ENCODE results near the gene TIMM29. TPM values are rescaled to one million over a fixed set of nuclear protein-coding genes. Genes with fewer than 3 reads are reported as not detected.

TIMM29 gene
- total RNA-seq, 1 experiment from 2014 or later: 34.7 TPM

Other genes with a start within 250 kb of the TIMM29 start
- 37.8 and 41.4 TPM in 2 replicates for gene QTRT1, start 227.4 kb upstream of the TIMM29 start, total RNA-seq (2014; rRNA removed)
- gene DNM2, start 210.7 kb upstream of the TIMM29 start, total RNA-seq (2014; rRNA removed): 75.3 and 80.3 TPM in 2 replicates
- gene TMED1, start 92.6 kb upstream of the TIMM29 start, total RNA-seq (2014; rRNA removed): 52.1 and 52.9 TPM in 2 replicates
- not detected in 2 replicates for gene C19orf38, start 80.4 kb upstream of the TIMM29 start, total RNA-seq (2014; rRNA removed)
- gene CARM1, start 57.3 kb upstream of the TIMM29 start, total RNA-seq (2014; rRNA removed): 37.4 and 42.1 TPM in 2 replicates
- 64.0 and 72.4 TPM in 2 replicates for gene YIPF2, start 172 bp upstream of the TIMM29 start, total RNA-seq (2014; rRNA removed)
- 105 and 108 TPM in 2 replicates for gene SMARCA4, start 32.2 kb downstream of the TIMM29 start, total RNA-seq (2014; rRNA removed)
- 48.3 and 64.4 TPM in 2 replicates for gene LDLR, start 160.7 kb downstream of the TIMM29 start, total RNA-seq (2014; rRNA removed)
- 105 and 142 TPM in 2 replicates for gene SPC24, start 227.0 kb downstream of the TIMM29 start, total RNA-seq (2014; rRNA removed)

All from LHCN-M2 (cell line).